ENCODE data around the gene TGM1.
"Not testable (repeated sequence)": the region's sequence is repeated elsewhere in the genome, so short reads cannot be mapped to it uniquely, and the experiment has no call there.

The TGM1 gene

GRCh38 chr14:24234095-24235005, 28.6 kb downstream of the TGM1 start:
- DNase-seq (ENCODE audit: low read depth in 2 of 2), result no peak

GRCh38 chr14:24233538-24233866, 29.5 kb downstream of the TGM1 start:
- DNase-seq (ENCODE audit: low read depth in 2 of 2), result no peak

- peak in 1 of 2 donors; percentile 44 for DNase-seq (ENCODE audit: low read depth in 2 of 2)
Measured at GRCh38 chr14:24232645-24233537, 30.1 kb downstream of the TGM1 start, which contains the start of gene GMPR2. GMPR2 (plus strand) TSS chr14:24232929; CDS start chr14:24233254, 325 bp downstream.

GRCh38 chr14:24232121-24232644, 30.8 kb downstream of the TGM1 start, which contains the start of gene NEDD8:
NEDD8 (minus strand) TSS chr14:24232367; CDS start chr14:24232267, 100 bp downstream.
- DNase-seq (ENCODE audit: low read depth in 2 of 2), result peak; percentile 82 to 88

- DNase-seq (ENCODE audit: low read depth in 2 of 2), result no peak
Measured at GRCh38 chr14:24231263-24232120, 31.5 kb downstream of the TGM1 start.

GRCh38 chr14:24228902-24229301, 34.1 kb downstream of the TGM1 start:
- DNase-seq (ENCODE audit: low read depth in 2 of 2), result no peak

GRCh38 chr14:24226473-24226872, 36.5 kb downstream of the TGM1 start:
- no peak for DNase-seq (ENCODE audit: low read depth in 2 of 2)

- no peak for DNase-seq (ENCODE audit: low read depth in 2 of 2)
Measured at GRCh38 chr14:24224618-24225071, 38.3 kb downstream of the TGM1 start.

- not testable (repeated sequence) for DNase-seq (ENCODE audit: low read depth in 2 of 2)
Measured at GRCh38 chr14:24222987-24223386, 40.0 kb downstream of the TGM1 start.

GRCh38 chr14:24219521-24219920, 43.5 kb downstream of the TGM1 start:
- DNase-seq (ENCODE audit: low read depth in 2 of 2), result no peak

- no peak for DNase-seq (ENCODE audit: low read depth in 2 of 2)
Measured at GRCh38 chr14:24219080-24219479, 43.9 kb downstream of the TGM1 start.

- DNase-seq (ENCODE audit: low read depth in 2 of 2), result not testable (repeated sequence)
Measured at GRCh38 chr14:24216876-24217275, 46.1 kb downstream of the TGM1 start.

GRCh38 chr14:24216345-24216699, 46.7 kb downstream of the TGM1 start:
- DNase-seq (ENCODE audit: low read depth in 2 of 2), result no peak

- peak; percentile 75 to 79 for DNase-seq (ENCODE audit: low read depth in 2 of 2)
Measured at GRCh38 chr14:24215495-24216344, 47.3 kb downstream of the TGM1 start, which contains the start of gene MDP1. MDP1 (minus strand) TSS chr14:24216066; CDS start chr14:24215955, 111 bp downstream.

- DNase-seq (ENCODE audit: low read depth in 2 of 2), result no peak
Measured at GRCh38 chr14:24213866-24214662, 48.9 kb downstream of the TGM1 start.

- DNase-seq (ENCODE audit: low read depth in 2 of 2), result peak; percentile 95
Measured at GRCh38 chr14:24212924-24213865, 49.8 kb downstream of the TGM1 start, which contains the start of gene CHMP4A. CHMP4A (minus strand) TSS chr14:24213488; CDS start chr14:24213439, 49 bp downstream.

- no peak for DNase-seq (ENCODE audit: low read depth in 2 of 2)
Measured at GRCh38 chr14:24211311-24211710, 51.7 kb downstream of the TGM1 start.

- no peak for DNase-seq (ENCODE audit: low read depth in 2 of 2)
Measured at GRCh38 chr14:24207625-24208024, 55.4 kb downstream of the TGM1 start.

Measured in stimulated activated CD8-positive, alpha-beta memory T cell treated with anti-CD3 and anti-CD28 coated beads, Interleukin-15, amount 100 ng/mL, for 48 hours (primary cell).